Retinal pigment epithelial cell (primary cell): ENCODE data around the gene HOXB1.
A peak's percentile ranks its signal among the peaks of the same experiment; 100 is the strongest.

Experiments used
- DNase-seq: peaks from one replicate; pipeline ENCODE4 v3.0.0-alpha.2; 2010; ENCODE audit warnings: low read depth
- H3K4me3 ChIP-seq: 2 replicates; pipeline ENCODE4 v1.5.1; 2011; ENCODE audit warnings: mild to moderate bottlenecking, low read length, control low read depth, moderate library complexity
- TF ChIP-seq, protein P1 (sequence below): conservative IDR thresholded peaks from 2 replicates; pipeline ENCODE4 v1.5.1; 2011; ENCODE audit warnings: low read depth, low read length, control low read depth, inconsistent platforms

The HOXB1 gene

DNA sequence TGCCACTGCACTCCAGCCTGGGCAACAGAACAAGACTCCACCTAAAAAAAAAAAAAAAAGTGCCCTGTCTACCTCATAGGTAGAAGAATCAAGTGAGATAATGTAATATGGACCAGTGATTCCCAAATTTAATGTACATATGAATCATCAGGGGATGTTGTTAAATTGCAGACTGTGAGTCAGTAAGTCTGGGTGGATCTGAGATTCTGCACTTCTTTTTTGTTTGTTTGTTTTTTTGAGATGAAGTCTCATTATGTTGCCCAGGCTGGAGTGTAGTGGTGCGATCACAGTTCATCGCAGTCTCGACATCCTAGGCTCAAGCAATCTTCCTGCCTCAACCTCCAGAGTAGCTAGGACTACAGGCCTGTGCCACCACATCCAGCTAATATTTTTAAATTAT is 31.6 kb downstream of the HOXB1 start:
- no peak overlapping the region for H3K4me3 ChIP-seq
- TF ChIP-seq, protein P1, sequence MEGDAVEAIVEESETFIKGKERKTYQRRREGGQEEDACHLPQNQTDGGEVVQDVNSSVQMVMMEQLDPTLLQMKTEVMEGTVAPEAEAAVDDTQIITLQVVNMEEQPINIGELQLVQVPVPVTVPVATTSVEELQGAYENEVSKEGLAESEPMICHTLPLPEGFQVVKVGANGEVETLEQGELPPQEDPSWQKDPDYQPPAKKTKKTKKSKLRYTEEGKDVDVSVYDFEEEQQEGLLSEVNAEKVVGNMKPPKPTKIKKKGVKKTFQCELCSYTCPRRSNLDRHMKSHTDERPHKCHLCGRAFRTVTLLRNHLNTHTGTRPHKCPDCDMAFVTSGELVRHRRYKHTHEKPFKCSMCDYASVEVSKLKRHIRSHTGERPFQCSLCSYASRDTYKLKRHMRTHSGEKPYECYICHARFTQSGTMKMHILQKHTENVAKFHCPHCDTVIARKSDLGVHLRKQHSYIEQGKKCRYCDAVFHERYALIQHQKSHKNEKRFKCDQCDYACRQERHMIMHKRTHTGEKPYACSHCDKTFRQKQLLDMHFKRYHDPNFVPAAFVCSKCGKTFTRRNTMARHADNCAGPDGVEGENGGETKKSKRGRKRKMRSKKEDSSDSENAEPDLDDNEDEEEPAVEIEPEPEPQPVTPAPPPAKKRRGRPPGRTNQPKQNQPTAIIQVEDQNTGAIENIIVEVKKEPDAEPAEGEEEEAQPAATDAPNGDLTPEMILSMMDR = no peak
- no peak for DNase-seq

DNA sequence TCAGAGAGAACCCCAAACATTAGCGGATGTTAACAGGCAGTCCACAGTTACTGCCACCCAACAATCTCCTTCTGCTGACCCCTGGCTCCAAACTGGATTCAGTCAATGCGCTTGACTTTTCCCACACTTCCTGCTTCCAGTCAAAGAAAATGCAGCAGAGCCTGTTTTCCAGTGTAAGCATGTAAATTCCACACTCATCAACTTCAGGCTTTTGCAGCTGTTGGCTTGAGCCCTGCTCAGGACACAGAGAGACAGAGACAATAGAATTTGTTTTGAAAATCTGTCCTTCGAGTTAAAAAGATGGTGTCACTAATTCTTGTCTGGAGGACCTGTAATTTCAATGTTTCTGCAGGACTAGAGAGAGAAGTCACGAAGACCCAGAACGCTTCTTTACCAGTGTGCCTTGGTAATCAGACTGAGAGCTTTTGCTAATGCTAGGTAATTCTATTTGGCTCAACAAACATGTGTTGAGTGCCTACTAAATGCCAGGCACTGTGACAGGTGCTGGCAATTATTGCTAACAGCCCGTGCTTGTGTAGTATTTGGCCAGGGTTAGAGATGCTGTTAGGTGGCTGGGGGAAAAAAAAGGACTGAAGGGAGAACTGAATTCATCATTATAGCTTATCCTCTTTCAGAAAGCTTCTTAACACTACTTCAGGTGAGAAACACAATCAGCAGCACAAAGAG is 32.5 kb downstream of the HOXB1 start:
- DNase-seq = no peak
- H3K4me3 ChIP-seq = no peak overlapping the region
- TF ChIP-seq, protein P1 = no peak

DNA sequence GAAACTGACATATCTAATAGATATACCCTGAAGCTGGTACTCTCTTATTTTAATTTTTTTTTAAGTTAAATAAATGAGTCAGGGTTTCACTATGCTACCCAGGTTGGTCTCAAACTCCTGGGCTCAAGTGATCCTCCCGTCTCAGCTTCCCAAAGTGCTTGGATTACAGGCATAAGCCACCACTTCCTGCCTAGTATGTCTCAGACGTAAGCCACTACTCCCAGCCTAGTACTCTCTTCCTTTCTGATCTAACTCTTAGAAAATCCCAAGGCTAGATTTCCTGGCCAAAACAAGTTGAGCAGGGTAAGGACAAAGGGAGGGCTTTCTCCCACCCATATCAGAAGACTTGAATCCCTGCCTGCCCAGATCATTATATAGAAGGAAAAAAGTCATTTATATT is 33.7 kb downstream of the HOXB1 start:
- no peak for DNase-seq
- TF ChIP-seq, protein P1 = no peak
- H3K4me3 ChIP-seq = no peak overlapping the region

DNA sequence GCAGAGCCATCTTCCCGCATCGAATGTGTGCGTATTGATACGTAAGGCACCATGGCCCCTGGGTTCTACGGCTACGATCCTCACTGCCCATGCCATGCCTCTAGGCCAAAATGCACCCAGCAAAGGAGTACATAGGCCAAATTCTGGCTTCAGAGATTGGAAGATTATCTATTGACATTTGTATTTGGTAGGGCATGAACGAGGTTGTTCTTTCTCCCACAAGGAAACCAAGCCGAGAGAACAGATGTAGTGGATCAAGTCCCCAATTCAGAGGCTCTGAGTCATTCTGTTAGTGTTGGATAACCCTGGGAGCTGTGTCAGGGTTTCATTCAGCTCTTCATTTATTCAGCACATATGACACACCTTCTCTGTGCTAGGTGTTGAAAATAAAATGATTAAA is 36.5 kb downstream of the HOXB1 start:
- DNase-seq = no peak
- no peak overlapping the region for H3K4me3 ChIP-seq
- TF ChIP-seq, protein P1 = no peak

DNA sequence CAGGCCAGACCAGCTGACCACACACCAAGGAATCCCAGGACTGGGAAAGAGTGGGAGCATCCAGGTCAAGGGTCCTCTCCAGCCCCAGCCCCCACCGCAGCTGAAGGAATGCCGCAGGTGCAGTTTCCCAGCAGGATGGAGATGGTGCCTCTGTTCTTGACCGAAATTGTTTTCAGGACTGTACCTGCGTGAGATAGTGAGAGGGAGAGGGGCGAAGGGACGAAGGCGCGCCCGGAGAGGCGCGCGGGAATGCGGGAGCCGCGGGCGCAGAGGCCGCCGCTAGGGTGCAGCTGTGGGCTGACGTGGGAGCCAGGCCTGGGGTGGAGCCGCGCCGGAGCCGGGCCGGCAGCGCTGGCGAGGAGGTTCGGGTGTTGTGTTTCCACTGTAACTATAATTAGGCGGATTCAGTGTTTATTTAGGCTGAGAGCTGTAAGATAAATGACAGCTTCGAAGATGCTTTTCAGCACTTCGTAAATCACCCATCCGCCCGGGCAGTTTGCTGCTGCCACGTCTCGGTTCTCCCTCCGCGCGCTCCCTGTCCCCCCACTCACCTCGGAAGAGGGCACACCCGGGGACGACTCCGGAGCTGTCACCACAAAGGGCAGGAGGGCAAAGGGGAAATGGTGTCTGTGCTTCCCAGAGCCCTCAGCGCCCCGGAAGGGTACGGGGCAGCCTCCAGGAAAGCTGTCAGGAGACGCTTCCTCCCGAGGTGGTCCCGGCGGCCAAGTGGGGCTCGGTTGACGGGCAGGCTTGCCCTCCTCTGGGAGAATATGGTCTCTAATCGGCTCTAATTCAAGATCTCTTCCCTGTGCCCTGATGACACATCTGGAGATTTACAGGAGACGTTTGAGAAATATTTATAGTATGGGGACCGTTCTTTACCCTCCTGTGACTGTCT is 38.2 kb downstream of the HOXB1 start:
- TF ChIP-seq, protein P1 = peak; percentile 73
- no peak for DNase-seq
- peak overlapping the region; percentile 42 for H3K4me3 ChIP-seq

DNA sequence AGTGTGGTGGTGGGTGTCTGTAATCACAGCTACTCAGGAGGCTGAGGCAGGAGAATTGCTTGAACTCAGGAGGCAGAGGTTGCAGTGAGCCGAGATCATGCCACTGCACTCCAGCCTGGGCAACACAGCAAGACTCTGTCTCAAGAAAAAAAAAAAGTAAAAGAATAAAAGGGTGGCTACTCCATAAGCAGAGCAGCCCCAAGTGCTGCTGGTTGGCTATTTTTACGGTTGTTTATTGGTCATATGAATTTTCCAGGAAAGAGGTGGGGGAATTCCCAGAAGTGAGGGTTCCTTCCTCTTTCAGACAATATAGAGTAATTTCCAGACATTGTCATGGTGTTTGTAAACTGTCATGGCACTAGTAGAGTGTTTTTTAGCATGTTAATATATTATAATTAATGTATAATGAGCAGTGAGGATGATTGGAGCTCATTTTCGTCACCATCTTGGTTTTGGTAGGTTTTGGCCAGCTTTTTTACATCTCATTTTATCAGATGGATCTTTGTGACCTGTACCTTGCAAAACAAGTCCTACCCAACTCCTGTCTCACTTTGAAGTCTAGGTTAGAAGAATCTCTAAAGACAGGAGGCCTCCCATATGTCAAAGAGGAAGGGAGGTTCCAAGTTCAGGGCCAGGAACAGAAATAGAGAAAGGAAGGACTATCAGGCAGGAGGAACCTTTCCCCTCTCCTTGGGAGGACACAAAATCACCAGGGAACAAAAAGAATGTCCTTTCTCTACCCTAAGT is 39.1 kb downstream of the HOXB1 start:
- TF ChIP-seq, protein P1 = no peak
- DNase-seq = no peak
- H3K4me3 ChIP-seq = no peak overlapping the region
